Activated CD8-positive, alpha-beta T cell treated with anti-CD3 and anti-CD28 coated beads, Interleukin-2, amount 10 ng/mL, durations not matched to agents 7 days and 5 days (primary cell): ENCODE measurements around the gene ATP2C1. TPM values are rescaled to one million over a fixed set of nuclear protein-coding genes. Genes with fewer than 3 reads are reported as not detected.
A peak's percentile ranks its signal among the peaks of the same experiment; 100 is the strongest.

Experiments
- ATAC-seq: fragments of 150-1000 bp; cut with Tn5 transposase; one replicate; pipeline ENCODE4 v1.10.0; 2021; ENCODE audit warnings: moderate library complexity
- CTCF ChIA-PET: fragments of 350-600 bp; sonication (Branson Sonifier 250); formaldehyde crosslinking; loops from one replicate; lab custom pipeline; 2021; ENCODE audit warnings: antibody characterized with exemption; lab: Charles Lee
- POLR2A ChIA-PET: fragments of 350-600 bp; sonication (Branson Sonifier 250); formaldehyde crosslinking; loops from one replicate; lab custom pipeline; 2021; ENCODE audit warnings: antibody characterized with exemption; lab: Charles Lee
- DNase-seq: peaks from one replicate; pipeline ENCODE4 v3.0.0-alpha.2; 2020
- H3K27ac Mint-ChIP-seq: one replicate; pipeline ENCODE4 v1.8.0; 2021; ENCODE audit warnings: mild to moderate bottlenecking, mixed read lengths
- H3K27me3 Mint-ChIP-seq: one replicate; pipeline ENCODE4 v1.8.0; 2021; ENCODE audit warnings: low read depth, mixed read lengths
- H3K36me3 Mint-ChIP-seq: one replicate; pipeline ENCODE4 v1.8.0; 2021; ENCODE audit warnings: low read depth, mixed read lengths
- H3K4me1 Mint-ChIP-seq: one replicate; pipeline ENCODE4 v1.8.0; 2021; ENCODE audit warnings: low read depth, mixed read lengths
- H3K4me3 Mint-ChIP-seq: one replicate; pipeline ENCODE4 v1.8.0; 2021; ENCODE audit warnings: mild to moderate bottlenecking, mixed read lengths
- H3K9me3 Mint-ChIP-seq: one replicate; pipeline ENCODE4 v1.8.0; 2022; ENCODE audit warnings: mixed read lengths; ENCODE audit not compliant: insufficient read depth
- total RNA-seq, 2 experiments: library from RNA; stranded (reverse); gene quantifications; one replicate each; pipeline ENCODE4 v1.2.3, GENCODE V29; 2021

ATP2C1 gene
- total RNA-seq, 2 experiments from 2014 or later, result 45.5 to 52.7 TPM

GRCh38 chr3:130897316-130897715, 3.4 kb downstream of the ATP2C1 start:
- H3K4me3 Mint-ChIP-seq, result no peak overlapping the region
- POLR2A ChIA-PET, result no interaction called here

GRCh38 chr3:130900959-130901358, 7.1 kb downstream of the ATP2C1 start:
- Mint-ChIP-seq H3K4me3 (no peak overlapping the region), H3K27me3 (no peaks in the 10 kb centered on the region), H3K4me1 (peaks cover 40% of the 10 kb centered on the region), H3K27ac (no peak overlapping the region), H3K36me3 (no peaks in the 10 kb centered on the region), H3K9me3 (no peaks in the 10 kb centered on the region)
- DNase-seq (no peak), ATAC-seq (no peak)
- ChIA-PET CTCF (no interaction called here), POLR2A (no interaction called here)

More at GRCh38 chr3:130897316-130897715, 3.4 kb downstream of the ATP2C1 start:
- Mint-ChIP-seq H3K36me3 (peaks cover 5% of the 10 kb centered on the region), H3K27ac (no peak overlapping the region), H3K9me3 (no peaks in the 10 kb centered on the region), H3K4me1 (peaks cover 45% of the 10 kb centered on the region), H3K27me3 (no peaks in the 10 kb centered on the region)
- no peak for DNase-seq
- no peak for ATAC-seq
- CTCF ChIA-PET, result interaction anchor here (0.9 to 2.2 kb wide), 5 partner anchors 12 to 150 kb away, joined by 3 to 11 read pairs (median 3); partner anchors contain the start of genes ASTE1 and NEK11

- ChIA-PET CTCF (no interaction called here), POLR2A (no interaction called here)
- Mint-ChIP-seq H3K36me3 (peaks cover 5% of the 10 kb centered on the region), H3K9me3 (no peaks in the 10 kb centered on the region), H3K4me1 (peaks cover 39% of the 10 kb centered on the region), H3K27ac (no peak overlapping the region), H3K27me3 (no peaks in the 10 kb centered on the region), H3K4me3 (no peak overlapping the region)
- ATAC-seq (no peak), DNase-seq (no peak)
These were observed 7.8 kb downstream of the ATP2C1 start for GRCh38 chr3:130901463-130902204.

- DNase-seq (no peak), ATAC-seq (no peak)
- H3K9me3 Mint-ChIP-seq, result no peaks in the 10 kb centered on the region
- peaks cover 45% of the 10 kb centered on the region for H3K4me1 Mint-ChIP-seq
- CTCF ChIA-PET, result no interaction called here
- H3K4me3 Mint-ChIP-seq, result no peak overlapping the region
- H3K27ac Mint-ChIP-seq, result no peak overlapping the region
- peaks cover 9% of the 10 kb centered on the region for H3K36me3 Mint-ChIP-seq
- POLR2A ChIA-PET, result interaction anchor here (1.6 kb wide), 1 partner anchor 10 kb away, joined by 8 read pairs; the partner anchor contains the start of gene ATP2C1
- H3K27me3 Mint-ChIP-seq, result no peaks in the 10 kb centered on the region
These were observed 9.6 kb downstream of the ATP2C1 start for GRCh38 chr3:130903412-130903908.

- H3K27ac Mint-ChIP-seq, result no peak overlapping the region
- no peaks in the 10 kb centered on the region for H3K9me3 Mint-ChIP-seq
- ATAC-seq (no peak), DNase-seq (no peak)
- ChIA-PET CTCF (no interaction called here), POLR2A (no interaction called here)
- H3K27me3 Mint-ChIP-seq, result no peaks in the 10 kb centered on the region
- no peak overlapping the region for H3K4me3 Mint-ChIP-seq
- H3K36me3 Mint-ChIP-seq, result peaks cover 9% of the 10 kb centered on the region
- peaks cover 45% of the 10 kb centered on the region for H3K4me1 Mint-ChIP-seq
These were observed 10.6 kb downstream of the ATP2C1 start for GRCh38 chr3:130904491-130904890.

GRCh38 chr3:130905551-130905950, 11.7 kb downstream of the ATP2C1 start:
- Mint-ChIP-seq H3K36me3 (peaks cover 9% of the 10 kb centered on the region), H3K27me3 (no peaks in the 10 kb centered on the region), H3K4me1 (peaks cover 45% of the 10 kb centered on the region), H3K27ac (no peak overlapping the region), H3K9me3 (no peaks in the 10 kb centered on the region), H3K4me3 (no peak overlapping the region)
- ChIA-PET POLR2A (interaction anchor here (0.6 to 1.4 kb wide), 2 partner anchors 12 to 172 kb away, joined by 3 to 11 read pairs; partner anchors contain the start of gene ATP2C1), CTCF (interaction anchor here (1.2 kb wide), 1 partner anchor 12 kb away, joined by 3 read pairs; the partner anchor contains the start of gene ATP2C1)
- ATAC-seq (no peak), DNase-seq (no peak)

- ChIA-PET CTCF (no interaction called here), POLR2A (interaction anchor here (1.4 kb wide), 1 partner anchor 13 kb away, joined by 11 read pairs; the partner anchor contains the start of gene ATP2C1)
- Mint-ChIP-seq H3K27me3 (no peaks in the 10 kb centered on the region), H3K36me3 (peaks cover 11% of the 10 kb centered on the region), H3K4me1 (peaks cover 42% of the 10 kb centered on the region), H3K27ac (no peak overlapping the region), H3K4me3 (no peak overlapping the region), H3K9me3 (no peaks in the 10 kb centered on the region)
- DNase-seq, result no peak
- no peak for ATAC-seq
These were observed 12.6 kb downstream of the ATP2C1 start for GRCh38 chr3:130906374-130906995.

GRCh38 chr3:130907500-130907899, 13.6 kb downstream of the ATP2C1 start:
- no peak for ATAC-seq

GRCh38 chr3:130907966-130908365, 14.1 kb downstream of the ATP2C1 start:
- POLR2A ChIA-PET, result interaction anchor here (1.1 kb wide), 1 partner anchor 14 kb away, joined by 5 read pairs; the partner anchor contains the start of gene ATP2C1
- Mint-ChIP-seq H3K27me3 (no peaks in the 10 kb centered on the region), H3K36me3 (peaks cover 11% of the 10 kb centered on the region), H3K4me1 (peaks cover 38% of the 10 kb centered on the region), H3K9me3 (no peaks in the 10 kb centered on the region), H3K4me3 (peak overlapping the region; percentile 25), H3K27ac (peak overlapping the region; percentile 5)
- CTCF ChIA-PET, result interaction anchor here (1.0 kb wide), 1 partner anchor 15 kb away, joined by 7 read pairs; the partner anchor contains the start of gene ATP2C1
- ATAC-seq, result peak; percentile 64
- no peak for DNase-seq

More at GRCh38 chr3:130907500-130907899, 13.6 kb downstream of the ATP2C1 start:
- Mint-ChIP-seq H3K4me1 (peaks cover 38% of the 10 kb centered on the region), H3K27me3 (no peaks in the 10 kb centered on the region), H3K27ac (no peak overlapping the region), H3K36me3 (peaks cover 11% of the 10 kb centered on the region), H3K4me3 (no peak overlapping the region), H3K9me3 (no peaks in the 10 kb centered on the region)
- POLR2A ChIA-PET, result interaction anchor here (1.1 kb wide), 1 partner anchor 13 kb away, joined by 5 read pairs; the partner anchor contains the start of gene ATP2C1
- CTCF ChIA-PET, result interaction anchor here (1.0 kb wide), 1 partner anchor 14 kb away, joined by 7 read pairs; the partner anchor contains the start of gene ATP2C1
- no peak for DNase-seq

- no peak for ATAC-seq
- POLR2A ChIA-PET, result no interaction called here
These were observed 21.8 kb downstream of the ATP2C1 start for GRCh38 chr3:130915567-130916292.

More at GRCh38 chr3:130915567-130916292, 21.8 kb downstream of the ATP2C1 start:
- CTCF ChIA-PET, result interaction anchor here (1.7 kb wide), 1 partner anchor 12 kb away, joined by 3 read pairs; no protein-coding TSS in a partner anchor
- peaks cover 3% of the 10 kb centered on the region for H3K4me1 Mint-ChIP-seq
- H3K27me3 Mint-ChIP-seq, result no peaks in the 10 kb centered on the region
- no peak overlapping the region for H3K4me3 Mint-ChIP-seq
- H3K36me3 Mint-ChIP-seq, result peaks cover 28% of the 10 kb centered on the region
- peaks cover 4% of the 10 kb centered on the region for H3K9me3 Mint-ChIP-seq
- H3K27ac Mint-ChIP-seq, result no peak overlapping the region
- no peak for DNase-seq
